DMS 273 treated with DMSO at 0.1 percent for 48 hours (cell line): ENCODE data around the gene SPNS2.

Experiments
- DNase-seq: peaks from one replicate; lab custom pipeline; 2025; lab: John Stamatoyannopoulos, UW

SPNS2 gene

DNA sequence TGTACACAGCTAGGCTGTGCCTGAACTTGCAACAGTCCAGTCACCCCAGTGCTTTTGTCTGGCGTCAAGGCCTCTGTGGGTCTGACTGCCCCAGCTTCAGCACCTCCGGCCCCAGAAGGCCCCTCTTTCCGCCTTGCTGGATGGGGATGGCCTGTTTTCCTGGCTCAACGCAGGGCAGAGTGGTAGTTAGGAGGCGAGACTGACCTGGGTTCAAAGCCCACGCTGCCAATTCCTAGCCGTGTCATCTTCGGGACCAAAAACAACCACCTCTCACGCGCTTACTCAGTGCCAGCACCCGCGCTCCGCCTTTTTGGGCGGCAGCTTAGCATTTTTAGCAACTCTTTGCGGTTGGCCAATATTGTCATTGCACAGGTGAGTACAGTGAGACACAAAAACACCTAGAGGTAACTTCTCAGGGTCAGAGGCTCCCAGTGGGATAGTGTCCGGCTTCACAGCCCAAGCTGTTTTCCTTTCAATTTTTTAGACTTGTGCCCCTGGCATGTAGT lies 51.9 kb downstream of the SPNS2 start:
- DNase-seq, result no peak

DNA sequence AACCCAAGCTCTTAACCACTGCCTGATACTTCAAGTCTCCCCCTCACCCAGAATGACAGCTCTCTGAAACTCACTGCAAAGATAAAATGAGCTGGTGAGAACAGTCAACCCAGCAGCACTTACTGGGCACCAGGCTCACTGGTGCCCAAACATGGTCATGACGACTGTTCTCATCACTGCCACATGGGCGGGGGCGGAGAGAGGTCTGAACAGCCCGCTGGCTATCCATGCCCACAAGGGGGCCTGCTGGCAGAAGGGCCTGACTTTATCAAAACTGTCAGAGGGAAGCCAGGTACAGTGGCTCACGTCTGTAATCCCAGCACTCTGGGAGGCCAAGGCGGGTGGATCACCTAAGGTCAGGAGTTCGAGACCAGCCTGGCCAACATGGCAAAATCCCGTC lies 52.5 kb downstream of the SPNS2 start:
- DNase-seq, result no peak

DNA sequence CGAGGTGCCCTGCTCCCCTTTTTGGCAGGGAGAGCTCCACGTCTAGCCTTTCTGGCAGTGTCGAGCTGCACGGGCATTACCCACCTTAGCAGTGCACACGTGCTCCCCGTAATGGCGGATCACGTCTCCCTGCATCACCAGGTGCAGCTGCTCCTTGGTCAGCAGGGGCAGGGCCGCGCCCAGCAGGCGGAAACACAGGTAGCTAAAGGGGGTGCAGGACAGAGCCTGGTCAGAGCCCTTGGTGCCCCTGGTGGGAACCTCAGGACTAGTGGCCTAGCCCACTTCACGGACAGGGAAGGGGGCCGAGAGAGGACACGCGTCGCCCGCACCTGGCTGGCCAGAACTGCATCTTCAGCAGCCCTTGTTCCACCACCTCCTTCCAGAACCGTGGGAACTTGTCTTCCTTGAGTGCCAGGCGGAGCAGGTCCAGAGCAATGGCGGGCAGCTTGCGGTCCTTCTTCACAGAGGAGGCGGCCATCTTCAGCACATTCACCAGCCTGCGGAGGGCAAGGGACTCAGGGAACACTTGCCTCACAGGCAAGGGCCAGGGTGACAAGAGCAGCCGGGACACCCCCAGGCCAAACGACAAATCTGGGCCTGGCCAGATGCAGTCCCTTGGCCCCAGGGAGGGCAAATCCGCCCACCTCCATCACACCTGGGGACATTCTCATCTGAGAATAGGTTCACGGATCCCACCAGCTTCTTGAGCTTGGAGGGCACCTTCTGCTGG lies 53.3 kb downstream of the SPNS2 start:
- DNase-seq, result no peak

DNA sequence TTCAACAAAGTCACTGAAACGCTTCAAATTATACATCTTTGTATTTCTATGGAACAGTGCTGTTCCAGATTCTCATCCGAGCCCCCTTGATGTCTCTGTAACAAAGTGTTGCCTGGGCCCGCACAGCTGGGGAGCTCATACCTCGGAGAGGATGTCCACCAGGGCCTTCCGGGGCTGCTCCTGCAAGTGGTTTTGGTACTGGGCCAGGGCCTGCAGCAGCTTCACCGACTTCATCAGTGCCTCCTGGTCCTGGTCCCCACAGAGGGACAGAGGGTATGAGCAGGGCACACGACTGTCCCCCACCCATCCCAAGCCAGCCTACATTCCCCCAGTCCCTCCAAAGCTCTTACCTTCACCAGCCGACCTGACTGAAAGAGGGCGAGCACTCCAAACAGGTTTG lies 55.0 kb downstream of the SPNS2 start:
- DNase-seq, result no peak

DNA sequence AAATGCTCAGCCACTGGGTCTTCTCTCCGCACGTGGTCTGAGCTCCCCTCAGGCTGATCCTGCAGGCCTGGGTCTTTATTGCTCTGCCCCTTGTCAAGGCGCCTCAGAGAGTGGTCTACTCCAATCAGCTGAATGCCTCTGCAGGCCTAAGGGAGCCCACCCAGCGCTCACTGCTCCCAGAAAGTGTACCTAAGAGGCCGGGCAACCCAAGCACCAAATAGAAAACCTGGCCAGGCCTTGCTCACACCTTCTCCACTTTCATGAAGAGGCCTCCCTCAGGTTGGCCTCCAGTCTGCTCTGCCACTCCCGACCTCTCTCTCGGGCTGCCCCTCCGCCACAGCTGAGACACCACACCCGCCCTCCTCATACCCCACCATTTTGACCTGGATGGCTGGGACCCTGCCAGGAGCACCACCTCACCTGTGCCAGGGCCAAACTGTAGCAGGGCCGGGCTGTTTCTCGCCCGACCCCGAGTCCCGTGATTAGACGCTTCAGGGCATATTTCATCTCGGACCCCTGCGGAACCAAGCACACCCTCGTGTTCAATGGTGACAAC lies 55.8 kb downstream of the SPNS2 start:
- no peak for DNase-seq

DNA sequence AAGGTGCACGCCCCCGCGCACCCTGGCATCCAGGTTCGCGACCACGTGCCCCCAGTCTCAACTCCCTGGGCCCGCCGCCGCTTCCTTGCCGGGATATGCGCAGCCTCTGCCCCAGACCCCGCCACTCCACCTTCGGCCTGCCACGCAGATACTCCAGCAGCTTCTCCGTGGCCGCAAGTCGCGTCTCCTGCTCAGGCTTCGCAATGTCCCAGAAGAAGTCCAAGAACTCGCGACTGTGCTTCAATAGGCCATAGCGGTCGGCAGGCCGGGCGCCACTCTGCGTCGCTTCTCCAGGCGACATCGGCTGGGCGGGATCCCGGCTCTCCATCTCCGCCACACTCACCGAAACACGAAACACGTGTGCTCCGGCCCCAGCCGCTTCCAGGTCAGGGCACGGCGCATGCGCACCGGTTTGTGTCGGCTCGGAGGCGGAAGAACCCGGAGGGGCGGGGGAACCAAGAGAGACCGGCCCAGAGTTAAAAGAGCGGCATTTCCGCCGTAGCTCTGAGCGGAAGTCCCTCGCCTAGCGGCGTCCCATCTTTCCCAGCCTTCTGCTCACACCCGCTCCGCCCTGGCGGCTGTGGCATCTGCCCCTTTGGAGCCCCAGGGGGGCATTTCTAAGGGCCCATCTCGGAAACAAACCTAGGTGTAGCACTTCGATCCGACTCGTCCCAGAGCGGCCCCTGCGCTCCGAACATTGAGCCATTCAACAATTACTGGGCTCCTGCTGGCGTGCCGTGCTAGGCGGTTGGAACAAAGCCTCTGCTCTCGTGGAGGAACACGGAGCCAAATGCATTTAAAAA lies 56.5 kb downstream of the SPNS2 start, which contains the start of gene MYBBP1A:
TSS of gene MYBBP1A (minus strand) at position 388 of the 803 bp plus-strand sequence. CDS start at position 328, 60 bp downstream.
- peak; percentile 75 for DNase-seq

DNA sequence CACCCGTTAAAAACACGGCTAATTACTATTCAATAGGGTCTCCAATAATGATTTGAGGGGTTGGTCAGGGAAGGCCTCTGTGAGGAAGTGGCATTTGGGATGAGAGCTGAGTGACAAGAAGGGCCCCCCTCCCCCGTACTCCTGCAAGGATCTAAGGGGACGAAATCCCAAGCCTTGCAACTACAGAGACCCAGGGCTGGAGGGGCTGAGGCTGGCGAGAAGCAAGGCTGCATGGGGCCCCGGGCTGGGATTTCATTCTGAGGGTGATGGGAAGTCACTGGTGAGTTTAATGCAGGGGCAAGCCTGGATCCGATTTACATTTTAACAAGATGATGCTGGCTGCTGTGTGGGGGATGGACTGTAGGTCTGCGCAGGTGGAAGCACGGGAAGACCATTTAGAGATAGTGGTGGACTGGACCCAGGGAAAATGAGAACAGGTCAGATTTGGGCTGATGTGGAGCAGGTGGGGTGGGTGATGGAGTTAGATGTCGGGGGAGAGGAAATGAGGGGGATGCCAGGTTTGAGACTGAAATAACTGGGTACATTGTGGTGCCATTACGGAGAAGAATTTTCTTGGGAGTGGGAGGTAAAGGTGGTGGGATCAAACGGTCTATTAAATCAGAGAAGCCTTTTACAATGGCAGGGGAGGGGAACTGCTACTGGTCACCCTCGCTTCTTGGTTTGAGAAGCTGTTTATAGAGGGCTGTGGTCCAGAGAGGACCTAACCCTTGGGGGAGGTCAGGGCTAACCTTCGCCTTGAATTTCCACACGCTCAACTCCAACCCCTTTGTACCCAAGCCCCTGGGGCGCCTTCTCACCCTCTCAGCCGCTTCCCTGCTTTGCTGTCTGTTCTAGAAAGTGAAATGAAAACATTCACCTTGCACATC lies 57.4 kb downstream of the SPNS2 start:
- DNase-seq, result no peak

DNA sequence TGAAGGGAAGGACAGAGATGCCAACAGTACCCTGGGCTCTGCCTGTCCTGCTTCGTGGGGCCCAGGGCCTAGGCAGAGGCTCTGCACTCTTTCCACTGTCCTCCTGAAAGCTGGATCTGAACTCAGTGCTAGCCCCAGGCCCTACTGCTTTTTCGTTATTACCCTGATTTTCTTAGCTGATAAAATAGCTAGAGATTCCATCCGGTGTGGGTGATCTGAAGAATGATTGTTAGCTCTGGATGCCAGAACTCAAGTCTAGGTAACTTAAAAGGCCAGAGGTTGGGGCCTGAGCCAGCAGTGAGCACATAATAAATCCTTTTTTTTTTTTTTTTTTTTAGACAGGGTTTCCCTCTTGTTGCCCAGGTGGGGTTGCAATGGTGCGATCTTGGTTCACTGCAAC lies 58.3 kb downstream of the SPNS2 start:
- no peak for DNase-seq

DNA sequence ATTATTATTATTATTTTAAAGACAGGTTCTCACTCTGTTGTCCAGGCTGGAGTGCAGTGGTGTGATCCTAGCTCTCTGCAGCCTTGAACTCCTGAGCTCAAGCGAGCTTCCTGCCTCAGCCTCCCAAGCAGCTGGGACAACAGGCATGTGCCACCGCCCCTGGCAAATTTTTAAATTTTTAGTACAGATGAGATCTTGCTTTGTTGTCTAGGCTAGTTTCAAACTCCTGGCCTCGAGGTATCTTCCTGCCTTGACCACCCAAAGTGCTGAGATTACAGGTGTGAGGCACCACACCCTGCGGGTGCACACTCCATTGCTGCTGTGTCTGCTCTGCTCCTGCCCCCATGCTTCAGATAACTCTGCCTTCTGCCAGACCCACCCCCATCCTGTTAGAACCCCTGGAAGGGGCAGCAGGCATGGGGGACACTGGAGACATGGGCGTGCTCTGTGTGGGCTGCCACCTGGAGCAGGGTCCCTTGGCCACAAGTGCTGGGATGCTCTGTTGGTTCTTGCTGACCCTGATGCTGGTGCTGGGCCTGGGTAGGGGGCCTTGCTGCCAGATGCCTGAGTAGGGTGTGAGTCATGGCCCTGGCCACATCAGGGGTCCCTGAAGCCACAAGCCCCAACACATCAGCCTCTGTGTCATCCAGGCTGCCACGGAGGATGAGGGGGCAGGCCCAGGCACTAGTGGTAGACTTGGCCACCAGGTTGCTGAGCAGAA lies 59.1 kb downstream of the SPNS2 start:
- no peak for DNase-seq

DNA sequence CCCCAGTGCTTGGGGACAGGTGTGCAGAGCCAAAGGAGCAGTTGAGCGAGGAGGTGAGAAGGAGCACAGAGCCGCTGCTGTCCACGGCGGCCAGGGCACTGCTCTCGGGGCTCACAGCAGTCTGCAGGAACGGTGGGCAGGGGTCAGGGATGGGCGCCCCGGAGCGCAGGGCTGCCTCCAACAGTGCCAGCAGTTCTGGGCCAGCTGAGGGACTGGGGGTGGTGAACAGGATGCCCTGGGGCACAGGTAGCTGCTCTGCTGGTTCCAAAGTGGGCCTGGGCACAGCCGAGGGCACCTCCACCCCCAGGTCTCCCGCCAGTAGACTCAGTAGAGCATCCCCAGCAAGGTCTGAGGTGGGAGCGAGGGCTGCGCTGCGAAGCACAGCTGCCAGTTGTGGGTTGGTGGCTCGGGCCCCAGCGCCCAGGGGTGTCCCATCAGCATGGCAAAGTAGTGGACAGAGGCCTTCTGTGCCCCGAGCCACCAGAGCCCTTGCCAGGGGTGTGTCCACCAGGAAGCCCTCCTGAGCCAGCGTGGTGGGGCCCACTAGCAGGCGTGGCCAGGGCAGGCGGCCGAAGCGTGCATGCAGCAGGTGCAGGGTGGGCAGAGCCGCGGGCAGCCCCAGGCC lies 59.8 kb downstream of the SPNS2 start:
- DNase-seq, result no peak

DNA sequence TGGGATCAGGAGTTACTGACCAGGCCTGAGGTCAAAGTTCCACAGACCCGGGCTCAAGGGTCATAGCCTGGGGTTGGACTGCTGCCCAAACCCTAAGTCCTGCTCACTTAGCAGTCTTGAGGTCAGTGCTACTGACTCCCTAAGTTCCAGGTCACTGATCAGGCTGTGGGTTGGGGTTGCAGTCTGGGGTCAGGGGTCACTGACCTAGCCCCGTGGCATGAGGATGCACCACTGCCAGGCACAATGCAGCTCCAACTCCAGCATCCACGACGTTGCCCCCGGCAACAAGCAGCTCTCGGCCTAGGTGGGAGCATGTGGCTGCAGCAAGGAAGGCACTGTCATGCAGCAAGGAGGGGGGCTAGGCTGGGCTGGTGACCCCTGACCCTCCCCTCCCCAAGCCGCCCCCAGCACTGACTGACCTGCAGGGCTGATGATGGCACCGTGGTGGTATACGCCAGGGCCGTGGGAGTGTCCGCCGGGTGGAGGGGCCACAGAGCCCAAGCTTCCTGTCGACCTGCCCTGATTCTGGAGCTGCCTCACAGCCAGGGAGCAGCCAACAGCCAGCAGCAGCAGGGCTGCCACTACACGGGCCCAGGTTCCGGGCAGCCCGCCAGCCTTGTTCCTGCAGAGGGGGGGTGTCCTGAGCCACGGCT lies 60.6 kb downstream of the SPNS2 start:
- DNase-seq, result no peak

DNA sequence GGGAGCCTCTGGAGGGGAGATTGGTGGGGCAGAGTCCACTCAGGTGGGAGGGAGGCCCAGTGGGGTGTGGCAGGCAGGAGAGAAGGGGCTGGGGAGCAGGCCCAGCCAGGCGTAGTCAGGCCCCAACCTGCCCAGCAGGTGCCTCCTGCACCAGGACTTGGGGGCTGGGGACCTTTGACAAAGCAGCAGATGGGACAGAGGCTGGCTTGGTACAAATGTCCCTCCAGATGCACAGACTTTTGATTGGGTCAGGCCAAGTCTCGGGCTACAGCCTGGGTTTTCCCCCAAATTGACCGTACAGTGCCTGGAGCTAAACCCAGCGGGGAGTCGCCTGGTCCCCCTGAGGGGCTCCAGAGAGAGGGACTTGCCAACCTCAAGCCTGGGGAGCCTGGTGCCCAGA lies 61.3 kb downstream of the SPNS2 start:
- no peak for DNase-seq

DNA sequence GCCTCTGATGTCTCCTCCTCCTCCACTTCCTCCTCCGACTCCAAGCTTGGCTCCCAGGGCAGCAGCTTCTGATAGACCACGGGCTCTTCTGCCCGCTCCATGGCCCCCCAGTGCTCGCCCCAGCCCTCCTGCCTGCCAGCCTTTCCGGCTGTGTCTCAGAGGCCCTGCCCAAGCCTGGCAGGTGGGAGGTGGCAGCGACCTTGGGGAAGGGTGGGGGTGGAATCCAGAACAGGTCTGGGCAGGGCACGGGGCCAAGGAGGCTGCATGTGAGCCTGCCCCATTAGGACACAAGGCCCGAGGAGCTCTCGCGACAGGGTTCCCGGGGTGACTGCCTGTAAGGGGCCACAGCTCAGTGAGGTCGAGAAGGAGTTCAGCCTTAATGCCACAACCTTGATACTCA lies 61.7 kb downstream of the SPNS2 start, which contains the start of gene GGT6:
TSS of gene GGT6 (minus strand) at position 157 of the 400 bp plus-strand sequence. CDS start at position 101, 56 bp downstream.
- no peak for DNase-seq

DNA sequence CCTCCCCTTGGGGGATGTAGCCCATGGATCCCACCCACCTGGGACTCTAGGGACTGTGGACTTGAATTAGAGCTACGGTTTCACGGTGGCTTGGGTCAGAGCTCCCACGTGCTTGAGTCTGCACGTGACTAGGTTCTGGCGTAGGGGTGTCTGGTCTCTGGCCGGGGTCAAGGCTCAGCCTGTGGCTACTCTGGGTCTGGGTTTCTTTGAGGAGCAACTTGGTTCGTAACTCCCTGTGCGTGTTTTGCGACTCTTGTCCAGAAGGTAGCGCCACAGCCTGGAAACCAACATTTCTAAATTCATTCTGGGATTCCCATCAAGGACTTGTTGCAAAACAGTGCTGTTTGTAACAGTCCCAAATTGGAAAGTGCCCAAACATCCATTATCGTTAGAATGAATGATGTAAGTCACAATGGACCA lies 62.2 kb downstream of the SPNS2 start:
- DNase-seq, result no peak

DNA sequence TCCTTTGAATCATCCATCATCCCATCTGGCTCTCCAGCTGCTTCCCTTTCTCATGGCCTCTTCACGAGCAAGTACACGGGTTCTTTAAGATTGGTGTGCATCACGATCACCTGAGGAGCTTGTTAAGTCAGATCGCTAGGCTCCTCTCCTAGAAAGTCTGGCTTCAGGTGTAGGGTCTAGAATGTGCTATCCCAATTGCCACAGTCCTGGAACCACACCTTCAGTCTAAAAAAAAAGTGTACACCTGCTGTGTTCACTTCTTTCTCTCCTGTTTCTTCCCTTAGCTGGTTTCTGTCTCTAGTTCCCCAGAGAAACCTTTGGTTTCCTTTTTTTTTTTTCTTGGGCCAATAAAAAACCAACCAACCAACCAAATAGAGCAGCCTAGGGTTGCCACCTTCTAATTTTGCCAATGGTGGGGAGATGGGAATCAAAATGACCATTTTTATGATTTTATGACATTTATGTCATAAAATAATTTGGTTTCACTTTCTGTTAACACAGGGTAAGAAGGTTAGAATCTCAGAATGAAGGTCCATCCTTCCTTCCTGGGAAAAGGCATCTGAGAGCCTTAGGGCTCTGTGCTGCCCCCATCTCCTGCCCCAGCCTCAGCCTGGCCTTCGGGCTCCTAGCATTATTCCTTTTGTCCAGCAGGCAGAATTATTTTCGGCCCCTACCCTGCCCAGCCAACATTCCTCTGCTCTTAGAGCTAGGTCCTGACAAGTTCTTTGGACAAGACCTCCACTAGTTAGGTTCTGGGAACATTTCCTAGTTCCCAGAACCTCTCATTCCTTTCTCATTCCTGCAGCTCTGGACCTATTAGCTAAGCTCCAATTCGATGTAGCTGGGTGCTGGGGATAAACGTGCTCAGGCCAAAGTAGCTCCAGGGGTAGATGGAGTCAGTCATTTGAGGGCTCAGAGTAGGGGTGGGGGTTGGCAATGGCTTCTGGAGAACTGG lies 63.6 kb downstream of the SPNS2 start:
- no peak for DNase-seq

DNA sequence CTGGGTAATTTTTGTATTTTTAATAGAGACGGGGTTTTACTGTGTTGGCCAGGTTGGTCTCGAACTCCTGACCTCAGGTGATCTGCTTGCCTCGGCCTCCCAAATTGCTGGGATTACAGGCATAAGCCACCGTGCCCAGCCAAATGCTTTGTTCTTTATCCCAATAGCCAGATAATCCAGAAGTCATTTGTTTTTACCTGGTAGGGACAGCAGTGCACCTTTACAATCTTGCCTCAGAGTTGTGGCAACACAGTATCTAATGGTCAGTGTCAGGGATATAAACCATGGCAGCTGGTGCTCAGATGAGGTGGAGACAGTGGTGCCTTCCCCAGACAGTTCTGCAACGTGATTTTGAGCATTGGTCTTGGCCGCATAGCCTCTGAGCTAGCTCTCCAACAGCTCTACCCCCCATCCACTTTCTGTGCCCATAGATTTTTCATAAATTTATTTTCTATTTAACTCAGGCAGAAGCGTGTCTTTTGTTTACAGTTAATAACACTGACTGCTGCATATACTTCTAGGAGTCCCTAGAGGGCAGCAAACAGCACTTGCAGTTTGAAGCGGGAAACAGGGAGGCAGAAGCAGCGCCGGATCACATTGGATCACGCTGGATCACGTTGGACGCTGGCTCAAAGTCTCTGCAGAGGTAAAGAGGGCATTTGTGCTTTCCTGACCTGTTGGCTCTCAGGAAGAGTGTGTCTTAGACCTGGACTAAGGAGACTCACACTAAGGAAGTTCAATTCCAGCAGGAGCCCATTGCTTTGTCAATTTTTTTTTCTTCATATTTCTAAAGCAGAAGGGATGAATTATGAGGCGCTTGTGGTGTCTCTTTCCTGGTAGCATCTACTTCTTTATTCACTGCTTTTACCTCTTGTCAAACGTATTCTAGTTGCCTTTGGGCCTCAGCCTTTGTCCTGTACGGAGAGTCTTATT lies 66.8 kb downstream of the SPNS2 start:
- DNase-seq, result peak; percentile 49

DNA sequence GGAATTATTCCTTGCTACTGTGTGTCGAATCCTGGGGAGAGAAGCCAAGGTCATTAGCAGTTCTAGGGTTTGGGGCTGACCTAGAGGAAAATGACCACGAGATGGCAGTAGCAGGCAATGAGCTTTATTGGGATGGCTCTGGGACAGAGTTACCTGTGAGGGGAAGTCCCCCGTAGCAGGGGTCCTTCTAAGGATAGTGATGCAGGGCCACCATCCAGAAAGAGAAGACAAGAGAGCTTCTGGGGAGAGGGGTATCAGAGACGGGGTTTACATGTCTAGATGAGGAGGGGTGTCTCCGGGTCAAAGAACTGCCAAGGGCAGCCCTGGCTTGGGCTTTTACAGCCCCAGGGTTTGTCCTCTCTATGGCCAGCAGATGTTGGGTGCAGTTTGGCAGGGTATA lies 68.1 kb downstream of the SPNS2 start:
- DNase-seq, result no peak

DNA sequence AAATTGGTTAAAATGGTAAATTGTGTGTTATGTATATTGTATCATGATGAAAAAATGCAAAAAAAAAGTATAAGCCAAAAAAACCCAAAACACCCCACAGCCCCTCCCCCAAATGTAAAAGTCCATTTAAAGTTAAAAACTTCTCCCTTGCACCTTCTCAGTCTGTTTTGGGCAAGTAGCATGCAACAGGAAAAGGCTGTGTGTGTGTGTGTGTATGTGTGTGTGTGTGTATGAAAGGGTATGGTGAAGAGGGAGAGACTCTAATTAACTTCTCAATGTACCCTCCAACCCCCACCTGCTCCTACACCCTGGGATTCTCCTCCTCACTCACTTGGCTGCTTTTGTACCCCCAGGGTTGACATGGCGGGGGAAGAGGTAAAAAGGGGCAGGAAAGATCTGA lies 70.9 kb downstream of the SPNS2 start:
- no peak for DNase-seq
